Left lung (tissue), 10 donors: ENCODE measurements around the gene NEXMIF. TPM values are rescaled to one million over a fixed set of nuclear protein-coding genes. Genes with fewer than 3 reads are reported as not detected.
A peak's percentile ranks its signal among the peaks of the same experiment; 100 is the strongest.

Source experiments
- ATAC-seq: fragments of 200-7000 bp; cut with Tn5 transposase; one replicate; pipeline ENCODE4 v1.9.1; 2020; ENCODE audit warnings: moderate library complexity
- DNase-seq, 4 donors: peaks; one replicate each; pipeline ENCODE4 v3.0.0-alpha.2; 2013 to 2020
- H3K27ac ChIP-seq, 2 donors: fragments of 200-600 bp; sonication (generic) in 1 of 2; one replicate each; pipeline versions ENCODE4 v1.5.0 to v1.8.0; 2020 to 2021
- H3K27me3 ChIP-seq, 2 donors: fragments of 200-600 bp; sonication (generic) in 1 of 2; one replicate each; pipeline versions ENCODE4 v1.5.0 to v1.8.0; 2020 to 2021
- H3K36me3 ChIP-seq, 2 donors: fragments of 200-600 bp; sonication (generic) in 1 of 2; one replicate each; pipeline versions ENCODE4 v1.5.0 to v1.8.0; 2020 to 2021
- H3K4me1 ChIP-seq, 2 donors: fragments of 200-600 bp; one replicate each; pipeline ENCODE4 v1.8.0; 2021
- H3K4me3 ChIP-seq, 2 donors: fragments of 200-600 bp; sonication (generic) in 1 of 2; one replicate each; pipeline versions ENCODE4 v1.5.0 to v1.8.0; 2020 to 2021; ENCODE audit warnings: mild to moderate bottlenecking in 1 of 2
- H3K9me3 ChIP-seq, 2 donors: fragments of 200-600 bp; sonication (generic) in 1 of 2; one replicate each; pipeline versions ENCODE4 v1.5.0 to v1.8.0; 2020 to 2021
- CTCF ChIP-seq, 2 donors: fragments of 200-600 bp; sonication (generic) in 1 of 2; IDR thresholded peaks; one replicate each; pipeline versions ENCODE4 v1.5.0 to v1.8.0; 2021; ENCODE audit warnings: antibody characterized with exemption in 2 of 2
- intact Hi-C, 2 donors: fragments of 100-400 bp; cut with DNase I; formaldehyde crosslinking; loops; one replicate each; pipeline versions ENCODE4 v1.11.2 to v1.14.2; 2022
- polyA plus RNA-seq, 6 donors: library from polyadenylated mRNA; unstranded; fragments of 120-200 nt; gene quantifications; one replicate each; pipeline ENCODE4 v1.2.1, GENCODE V29; 2013; ENCODE audit not compliant: insufficient read length in 6 of 6
- total RNA-seq, 2 donors: library from RNA; stranded (reverse); fragmentation: NEBNext Ultra II Directional; extraction: Animal tissue kit (Norgen Biotek cat#: 25700); gene quantifications; one replicate each; pipeline ENCODE4 v1.2.1, GENCODE V29; 2021
- donor health status: DM: no; HTN: yes; CAD: no.
- donor health status: DM: no; HTN: no; CAD: no.

NEXMIF gene
- total and polyA plus RNA-seq, 8 donors, result 0.14 to 0.89 (median 0.20) TPM

GRCh38 chrX:74924449-74925224 is 615 bp downstream of the NEXMIF start:
- DNase-seq, result peak; percentile 23 to 68 (median 34)
- Histone ChIP-seq H3K9me3 (no peaks in the 10 kb centered on the region), H3K27me3 (peaks cover 10 to 42% of the 10 kb centered on the region in 2 donors), H3K4me3 (peak overlapping the region; percentile 21 to 33), H3K4me1 (no peaks in the 10 kb centered on the region), H3K36me3 (no peaks in the 10 kb centered on the region), H3K27ac (peak overlapping the region in 1 of 2 donors; percentile 10)
- TF ChIP-seq CTCF (IDR thresholded peaks at IDR 0.05), result no peak
- peak; percentile 81 for ATAC-seq
- intact Hi-C loops, result no loop called here

- no peaks in the 10 kb centered on the region for H3K36me3 ChIP-seq
- peak overlapping the region; percentile 21 to 33 for H3K4me3 ChIP-seq
- ATAC-seq (peak; percentile 39), DNase-seq (peak in 1 of 4 donors; percentile 51)
- intact Hi-C loops, result no loop called here
- no peak for TF ChIP-seq CTCF (IDR thresholded peaks at IDR 0.05)
- no peaks in the 10 kb centered on the region for H3K4me1 ChIP-seq
- H3K9me3 ChIP-seq, result no peaks in the 10 kb centered on the region
- no peak overlapping the region for H3K27ac ChIP-seq
- H3K27me3 ChIP-seq, result peaks cover 10 to 42% of the 10 kb centered on the region in 2 donors
These were observed 1.3 kb downstream of the NEXMIF start for GRCh38 chrX:74923942-74924448.

- H3K27ac ChIP-seq, result no peak overlapping the region
These were observed 2.2 kb downstream of the NEXMIF start for GRCh38 chrX:74922922-74923543.

GRCh38 chrX:74911494-74911893 is 13.8 kb downstream of the NEXMIF start:
- H3K36me3 ChIP-seq, result no peaks in the 10 kb centered on the region
- intact Hi-C loops, result no loop called here
- TF ChIP-seq CTCF (IDR thresholded peaks at IDR 0.05), result no peak
- ATAC-seq (no peak), DNase-seq (no peak)
- H3K9me3 ChIP-seq, result no peaks in the 10 kb centered on the region
- no peak overlapping the region for H3K4me3 ChIP-seq
- H3K27me3 ChIP-seq, result no peaks in the 10 kb centered on the region
- no peak overlapping the region for H3K27ac ChIP-seq
- H3K4me1 ChIP-seq, result no peaks in the 10 kb centered on the region

More at GRCh38 chrX:74922922-74923543, 2.2 kb downstream of the NEXMIF start:
- H3K27me3 ChIP-seq, result peaks cover 10 to 42% of the 10 kb centered on the region in 2 donors
- intact Hi-C loops, result no loop called here
- no peak for ATAC-seq
- no peak for DNase-seq
- no peaks in the 10 kb centered on the region for H3K4me1 ChIP-seq
- TF ChIP-seq CTCF (IDR thresholded peaks at IDR 0.05), result no peak
- no peaks in the 10 kb centered on the region for H3K9me3 ChIP-seq
- H3K4me3 ChIP-seq, result no peak overlapping the region
- no peaks in the 10 kb centered on the region for H3K36me3 ChIP-seq

GRCh38 chrX:74906417-74906816 is 18.8 kb downstream of the NEXMIF start:
- intact Hi-C loops, result no loop called here
- DNase-seq (no peak), ATAC-seq (no peak)
- Histone ChIP-seq H3K9me3 (no peaks in the 10 kb centered on the region), H3K36me3 (no peaks in the 10 kb centered on the region), H3K4me3 (no peak overlapping the region), H3K4me1 (no peaks in the 10 kb centered on the region), H3K27ac (no peak overlapping the region), H3K27me3 (no peaks in the 10 kb centered on the region)
- TF ChIP-seq CTCF (IDR thresholded peaks at IDR 0.05), result no peak
